ENCODE data around the gene BATF.
A peak's percentile ranks its signal among the peaks of the same experiment; 100 is the strongest.

BATF gene

DNA sequence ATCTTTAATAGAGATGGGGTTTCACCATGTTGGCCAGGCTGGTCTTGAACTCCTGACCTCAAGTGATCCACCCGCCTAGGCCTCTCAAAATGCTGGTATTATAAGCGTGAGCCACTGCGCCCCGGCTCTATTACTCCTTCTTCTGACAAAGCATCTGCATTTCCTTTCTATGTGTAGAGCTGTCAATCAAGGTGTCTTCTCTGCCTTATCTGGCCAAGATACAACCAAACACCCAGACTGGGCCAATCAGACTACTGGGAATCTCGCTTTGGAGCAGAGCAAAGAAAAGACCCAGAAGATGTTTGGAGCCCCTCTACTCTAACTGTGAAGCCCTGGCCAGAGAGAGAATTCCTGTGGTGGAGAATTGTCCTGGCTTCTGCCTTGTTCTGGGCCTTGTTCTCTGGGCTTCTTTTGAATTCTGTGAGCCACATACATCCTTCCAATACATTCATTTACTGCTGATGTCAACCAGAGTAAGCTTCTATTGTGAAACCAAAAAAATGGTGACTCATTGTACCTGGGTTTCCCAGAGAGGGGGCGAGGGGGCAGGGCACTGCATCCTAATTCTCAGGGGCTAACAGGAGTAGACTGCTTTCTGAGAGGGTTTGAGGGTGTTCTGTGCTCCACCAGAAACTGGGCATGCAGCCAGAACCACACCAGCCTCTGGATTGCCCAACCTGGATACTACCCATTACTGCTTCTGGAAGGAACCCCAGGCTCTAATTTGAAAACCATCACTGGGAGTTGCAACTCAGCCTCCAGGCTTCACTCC is 37.4 kb downstream of the BATF start:
- no peak for DNase-seq (ENCODE audit: low read depth)

DNA sequence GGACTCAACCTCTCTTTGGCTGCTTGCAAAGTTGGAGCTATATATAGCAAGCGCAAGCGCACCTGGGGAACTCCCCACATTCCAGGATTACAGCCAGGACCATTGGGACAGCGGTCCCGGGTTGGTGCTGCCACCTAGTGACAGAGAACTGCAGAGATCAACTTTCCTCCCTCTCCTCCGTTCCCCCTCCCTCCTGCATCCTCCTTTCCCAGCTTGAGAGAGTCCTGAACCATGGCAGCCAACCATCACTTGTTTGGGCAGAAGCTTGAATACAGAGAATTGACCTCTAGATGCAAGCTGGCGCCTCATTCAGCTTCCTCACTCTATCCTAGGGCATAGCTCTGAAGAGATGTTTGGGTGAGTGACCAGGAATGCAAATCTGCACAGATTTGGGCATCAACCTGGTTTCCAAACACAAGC is 38.8 kb downstream of the BATF start:
- DNase-seq (ENCODE audit: low read depth), result peak; percentile 35

DNA sequence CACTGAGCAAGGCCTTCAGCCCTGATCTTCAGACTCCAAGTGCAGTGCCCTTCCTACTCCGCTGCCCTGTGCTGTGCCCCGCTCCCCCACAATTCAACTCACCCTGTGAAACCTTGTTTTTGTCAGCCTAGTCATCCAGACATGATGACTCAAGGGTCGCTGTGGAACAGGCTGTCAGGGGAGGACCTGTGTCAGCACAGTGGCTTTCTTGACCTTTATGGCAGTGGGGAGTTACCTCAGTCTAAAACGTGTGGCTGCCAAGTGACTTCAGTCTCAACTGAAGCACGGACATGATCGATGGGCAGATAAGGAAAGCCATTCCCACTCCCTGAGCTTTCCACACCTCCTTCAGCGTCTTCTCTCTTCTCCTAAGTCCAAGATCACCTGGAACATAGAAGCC is 39.8 kb downstream of the BATF start:
- no peak for DNase-seq (ENCODE audit: low read depth)

DNA sequence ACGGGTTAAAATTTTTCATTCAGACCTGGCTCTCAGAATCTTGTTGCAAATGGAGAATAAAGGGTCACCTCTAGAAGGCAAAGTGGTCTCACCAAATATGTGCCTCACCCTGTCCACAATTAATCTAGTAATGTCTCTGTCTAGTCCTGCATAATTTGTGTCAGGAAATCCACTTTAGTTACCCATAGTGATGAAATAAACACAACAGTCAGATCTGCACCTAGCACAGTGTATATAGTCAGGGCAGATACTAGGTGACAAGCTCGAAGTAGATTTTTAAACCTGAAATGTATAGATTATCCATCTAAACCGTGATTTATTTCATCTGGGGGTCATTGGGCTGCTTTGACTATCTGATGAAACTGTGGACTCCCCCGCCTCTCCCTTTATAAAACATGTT is 40.2 kb downstream of the BATF start:
- DNase-seq (ENCODE audit: low read depth), result no peak

DNA sequence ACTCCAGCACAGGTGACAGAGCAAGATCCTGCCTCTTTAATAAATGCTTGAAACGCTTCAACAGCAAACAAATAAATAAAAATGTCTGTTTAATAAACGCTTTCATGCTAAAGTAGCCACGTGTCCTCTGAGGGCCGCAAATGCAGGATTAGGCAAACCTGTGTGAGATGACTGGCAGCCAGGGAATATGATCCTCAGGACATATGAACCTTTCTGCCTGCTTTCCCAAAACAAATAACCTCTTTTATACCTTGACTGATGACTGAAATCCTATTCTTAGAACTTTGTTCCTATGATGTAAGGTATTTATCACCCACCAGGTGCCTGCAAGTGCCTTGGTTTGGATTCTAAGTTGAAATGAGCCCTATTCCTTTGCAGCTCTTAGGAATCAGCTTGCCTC is 41.7 kb downstream of the BATF start:
- no peak for DNase-seq (ENCODE audit: low read depth)

DNA sequence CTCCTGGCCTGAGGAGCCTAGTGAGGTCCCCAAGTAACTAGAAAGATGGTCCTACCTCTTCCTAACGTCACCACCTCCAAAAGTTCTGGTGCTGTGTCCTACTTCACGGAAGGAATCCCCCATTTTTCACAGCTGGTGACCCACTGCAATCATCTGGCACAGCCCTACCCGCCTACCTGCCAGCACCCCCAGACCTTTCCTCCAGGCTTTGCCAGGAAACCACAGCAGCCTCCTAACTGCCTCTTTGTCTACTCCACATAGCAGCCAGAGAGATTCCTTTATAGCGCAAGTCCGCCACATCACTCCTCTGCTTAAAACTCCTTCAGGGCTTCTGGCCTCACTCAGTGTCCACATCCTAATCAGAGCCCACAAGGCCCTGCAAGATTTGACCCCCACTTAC is 42.8 kb downstream of the BATF start:
- DNase-seq (ENCODE audit: low read depth), result no peak

DNA sequence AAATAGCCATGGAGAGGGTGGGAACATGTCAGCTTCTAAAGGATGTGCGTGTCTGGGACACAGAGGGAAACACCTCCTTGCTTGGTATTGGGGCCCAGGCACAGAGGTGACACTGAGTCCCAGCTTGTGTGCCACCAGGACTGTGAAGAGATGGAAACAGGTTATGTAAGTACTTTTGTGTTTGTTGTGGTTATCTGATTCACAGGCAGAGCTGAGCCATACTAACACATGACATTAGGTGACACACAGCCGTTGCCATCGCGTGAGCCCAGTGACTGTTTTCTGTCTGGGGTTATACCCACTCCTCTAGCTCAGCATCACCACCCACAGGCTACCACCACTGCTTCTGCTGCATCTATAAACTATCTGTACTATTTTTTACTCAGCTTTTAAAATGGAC is 44.1 kb downstream of the BATF start:
- peak; percentile 55 for DNase-seq (ENCODE audit: low read depth)

DNA sequence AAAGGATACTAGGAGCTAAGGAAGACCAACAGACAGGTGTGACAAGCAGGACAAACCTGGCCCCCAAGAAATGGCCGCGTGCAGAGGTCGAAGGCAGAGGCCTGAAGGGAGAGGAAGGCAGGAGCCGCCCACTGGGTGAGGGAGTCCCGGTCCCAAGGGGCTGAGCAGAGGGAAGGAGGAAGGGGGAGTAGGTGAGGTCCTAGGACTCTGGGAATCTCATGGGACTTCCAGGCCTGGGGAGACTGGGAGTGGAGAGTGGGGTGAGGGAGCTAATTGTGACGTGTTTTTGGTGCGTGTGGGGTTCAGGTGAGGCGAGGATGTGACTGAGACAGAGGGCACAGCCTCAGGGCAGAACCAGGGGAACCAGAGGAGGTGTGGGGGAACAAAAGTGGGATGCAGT is 44.5 kb downstream of the BATF start:
- DNase-seq (ENCODE audit: low read depth), result no peak

DNA sequence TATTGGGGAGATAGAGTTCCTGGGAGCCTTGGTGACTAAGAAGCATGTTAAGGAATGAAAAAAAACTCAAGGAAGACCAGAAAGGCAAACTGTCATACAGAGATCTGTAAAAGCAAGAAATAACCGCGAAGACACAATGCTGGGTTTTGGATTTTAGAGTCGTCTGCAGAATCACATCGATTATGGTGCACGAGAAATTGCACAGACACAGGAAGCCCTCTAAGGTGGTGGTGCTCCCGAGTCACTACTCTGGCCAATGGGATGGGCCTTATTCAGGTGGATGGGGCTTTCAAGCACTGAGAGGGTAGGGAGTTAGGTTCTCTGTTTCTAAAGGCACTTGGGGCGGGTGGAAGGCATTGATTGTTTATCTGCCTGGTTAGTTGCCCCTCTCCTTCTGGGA is 45.9 kb downstream of the BATF start:
- DNase-seq (ENCODE audit: low read depth), result no peak

DNA sequence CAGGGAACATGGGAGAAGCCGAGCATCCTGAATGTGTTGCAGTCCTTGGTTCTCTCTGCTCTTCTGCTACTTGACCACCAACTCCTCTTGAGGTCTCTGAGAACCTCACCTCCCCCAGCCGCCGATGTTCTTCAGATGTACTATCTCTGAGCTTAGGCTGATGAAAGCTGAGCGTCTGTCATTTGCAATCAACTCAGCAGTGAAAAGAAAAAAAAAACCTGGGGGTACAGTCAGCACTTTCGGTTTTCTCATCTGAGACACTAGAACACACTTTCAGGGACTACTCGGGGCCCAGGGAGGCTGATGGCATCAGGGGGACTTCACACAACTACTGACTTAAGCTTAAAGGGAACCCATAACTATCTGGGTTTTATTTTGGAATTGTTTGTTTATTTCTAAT is 46.5 kb downstream of the BATF start:
- no peak for DNase-seq (ENCODE audit: low read depth)

DNA sequence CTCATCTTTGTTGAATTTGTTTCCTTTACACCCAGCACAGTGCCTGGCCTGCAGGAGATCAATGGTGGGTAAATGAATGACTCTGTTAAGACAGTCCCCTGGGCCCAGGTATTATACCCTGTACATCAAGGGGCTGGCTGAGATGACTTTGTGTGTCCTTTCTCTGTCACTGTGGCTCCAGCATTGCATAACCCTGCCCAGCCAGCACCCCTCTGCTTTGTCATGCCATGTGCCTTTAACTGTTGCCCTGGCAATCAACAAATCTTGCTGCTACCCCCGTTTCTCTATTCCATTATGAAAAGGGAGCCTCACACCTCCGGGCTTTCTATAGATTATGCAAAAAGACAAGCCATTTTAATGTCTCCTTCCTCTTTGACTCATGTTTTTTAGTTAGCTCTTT is 48.5 kb downstream of the BATF start:
- no peak for DNase-seq (ENCODE audit: low read depth)

DNA sequence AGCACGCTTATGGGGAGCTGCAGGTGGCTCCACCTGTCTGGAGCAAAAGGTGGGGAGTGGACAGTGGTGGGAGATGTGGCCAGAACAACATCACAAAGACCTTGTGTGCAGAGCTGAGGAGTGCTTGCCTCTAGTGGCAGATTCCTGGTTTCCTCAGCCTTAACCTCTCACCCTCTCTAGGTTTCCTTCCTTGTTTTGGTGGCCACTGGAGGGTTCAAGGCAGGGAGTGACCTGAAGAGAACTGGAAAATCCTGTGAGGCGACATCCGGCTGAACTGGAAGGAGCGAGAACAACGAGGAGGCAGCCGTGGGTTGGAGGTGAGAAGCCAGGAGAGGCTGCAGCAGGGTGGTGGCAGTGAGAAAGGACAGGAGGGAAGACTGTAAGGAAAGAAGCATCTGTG is 49.8 kb downstream of the BATF start:
- no peak for DNase-seq (ENCODE audit: low read depth)

DNA sequence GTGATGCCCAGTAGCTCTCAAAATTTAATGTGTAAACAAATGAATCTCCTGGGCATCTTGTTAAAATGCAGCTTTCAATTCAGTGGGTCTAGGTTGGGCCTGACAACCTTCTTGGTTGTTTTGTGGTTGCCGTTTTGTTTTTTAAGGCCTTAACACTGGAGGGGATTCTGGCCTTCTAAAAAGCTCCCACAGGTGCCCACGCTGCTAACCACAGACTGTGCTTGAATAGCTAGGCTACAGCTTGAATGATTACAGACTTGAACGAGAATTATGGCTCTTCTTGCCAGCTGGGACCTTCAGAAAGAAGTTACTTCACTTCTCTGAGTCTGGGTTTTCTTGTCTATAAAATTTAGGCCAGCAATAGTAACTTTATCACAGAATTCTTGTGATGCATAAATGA is 54.8 kb downstream of the BATF start:
- no peak for DNase-seq (ENCODE audit: low read depth)

DNA sequence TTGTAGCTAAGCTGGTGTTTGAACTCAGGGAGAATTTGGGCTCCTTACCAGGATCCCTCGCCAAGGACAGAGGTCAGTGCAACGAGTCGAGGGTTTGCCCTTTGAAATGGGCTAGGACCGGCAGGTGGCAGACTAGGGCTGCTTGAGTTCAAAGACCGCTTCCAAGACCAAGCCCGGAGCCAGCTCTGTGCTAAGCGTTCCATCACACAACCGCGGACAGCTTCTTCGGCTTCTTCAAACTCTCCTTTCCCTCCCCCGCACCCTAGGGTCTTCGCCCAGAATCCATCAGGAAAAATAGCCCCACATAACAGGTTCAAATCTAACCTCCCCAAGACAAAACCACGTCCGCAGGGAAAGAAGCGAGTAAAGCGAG is 55.4 kb downstream of the BATF start:
- peak; percentile 50 for DNase-seq (ENCODE audit: low read depth)

DNA sequence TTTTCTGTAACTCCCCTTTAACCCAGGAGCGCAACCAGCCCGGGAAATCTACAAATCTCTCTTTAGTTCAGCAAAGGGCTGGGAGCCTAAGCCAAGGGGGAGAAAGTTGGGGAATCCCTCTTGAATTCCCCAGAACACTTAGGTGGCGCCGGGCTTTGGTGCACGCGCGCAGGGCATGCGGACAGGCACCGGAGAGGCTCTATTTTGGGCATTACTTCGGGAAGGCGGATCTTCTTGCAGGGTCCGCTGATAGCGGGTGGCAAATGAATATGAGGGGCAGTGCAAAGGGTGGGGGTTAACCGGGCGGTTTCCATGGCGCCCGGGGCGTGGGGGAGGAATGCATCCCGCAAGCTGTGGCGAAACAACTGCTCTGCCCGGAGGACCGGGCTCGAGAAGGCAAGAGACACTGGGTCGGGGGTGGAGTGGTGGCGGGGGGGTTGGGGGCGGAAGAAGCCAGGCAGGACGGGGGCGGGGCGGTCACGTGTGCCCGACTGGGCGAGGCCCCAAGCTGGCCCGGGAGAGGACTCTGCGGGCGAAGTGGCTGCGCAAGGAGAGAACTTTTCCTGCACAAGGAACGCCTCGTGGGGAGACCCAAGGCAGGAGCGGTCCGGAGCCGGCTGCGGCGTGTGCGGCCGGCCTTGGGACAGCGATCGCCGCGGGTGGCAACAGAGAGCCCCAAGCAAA is 56.0 kb downstream of the BATF start, which contains the start of gene FLVCR2:
Gene FLVCR2, plus strand, starts transcription at position 519 of the 684 bp plus-strand sequence. CDS start 353 bp downstream, outside the sequence.
- DNase-seq (ENCODE audit: low read depth), result peak; percentile 37

DNA sequence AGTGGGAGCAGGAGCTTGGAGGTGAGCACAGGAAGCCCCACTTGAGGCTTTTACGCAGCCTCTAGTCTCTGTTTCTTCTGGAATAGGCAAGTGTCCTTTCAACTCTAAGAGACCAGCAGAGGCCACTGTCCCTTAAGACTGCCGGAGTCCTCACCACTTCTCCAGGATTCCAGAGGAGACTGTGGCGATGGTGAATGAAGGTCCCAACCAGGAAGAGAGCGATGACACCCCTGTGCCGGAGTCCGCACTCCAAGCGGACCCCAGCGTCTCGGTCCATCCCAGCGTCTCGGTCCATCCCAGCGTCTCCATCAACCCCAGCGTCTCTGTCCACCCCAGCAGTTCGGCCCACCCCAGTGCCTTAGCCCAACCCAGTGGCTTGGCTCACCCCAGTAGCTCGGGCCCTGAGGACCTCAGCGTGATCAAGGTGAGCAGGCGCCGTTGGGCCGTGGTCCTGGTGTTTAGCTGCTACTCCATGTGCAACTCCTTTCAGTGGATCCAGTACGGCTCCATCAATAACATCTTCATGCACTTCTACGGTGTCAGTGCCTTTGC is 56.6 kb downstream of the BATF start:
- no peak for DNase-seq (ENCODE audit: low read depth)

DNA sequence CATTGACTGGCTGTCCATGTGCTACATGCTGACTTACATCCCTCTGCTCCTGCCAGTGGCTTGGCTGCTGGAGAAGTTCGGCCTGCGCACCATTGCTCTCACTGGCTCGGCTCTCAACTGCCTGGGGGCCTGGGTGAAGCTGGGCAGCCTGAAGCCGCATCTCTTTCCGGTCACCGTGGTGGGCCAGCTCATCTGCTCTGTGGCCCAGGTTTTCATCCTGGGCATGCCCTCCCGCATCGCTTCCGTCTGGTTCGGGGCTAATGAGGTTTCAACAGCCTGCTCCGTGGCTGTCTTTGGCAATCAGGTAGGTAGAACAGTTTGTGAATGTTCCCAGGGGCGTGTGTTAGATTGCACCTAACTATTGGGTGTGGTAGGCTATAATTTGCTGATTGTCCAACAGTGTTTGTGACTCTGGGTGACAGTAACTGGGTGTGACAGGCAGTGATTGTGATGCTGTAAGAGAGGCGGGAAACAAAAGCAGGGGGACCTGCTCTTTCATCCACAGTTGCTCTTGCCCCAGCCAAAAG is 57.1 kb downstream of the BATF start:
- no peak for DNase-seq (ENCODE audit: low read depth)

DNA sequence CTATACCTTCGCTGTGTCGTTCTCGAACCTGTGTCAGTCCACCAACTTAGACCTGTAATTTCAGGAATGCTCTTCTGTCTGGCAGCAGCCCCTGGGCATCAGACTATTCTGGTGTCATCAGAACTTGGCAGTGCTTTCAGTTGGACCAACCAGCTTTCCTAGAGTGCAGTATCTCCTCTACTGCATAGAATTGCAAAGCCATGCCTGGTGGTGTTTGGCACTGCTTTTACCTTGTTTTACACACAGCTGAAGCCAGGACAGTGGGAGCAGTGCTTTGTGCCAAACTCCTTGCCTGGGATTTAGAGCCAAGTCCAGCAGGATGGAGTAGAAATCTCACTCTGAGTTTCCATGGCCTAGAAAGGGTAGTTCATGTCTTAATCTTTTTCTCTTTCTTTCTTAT is 57.6 kb downstream of the BATF start:
- no peak for DNase-seq (ENCODE audit: low read depth)

DNA sequence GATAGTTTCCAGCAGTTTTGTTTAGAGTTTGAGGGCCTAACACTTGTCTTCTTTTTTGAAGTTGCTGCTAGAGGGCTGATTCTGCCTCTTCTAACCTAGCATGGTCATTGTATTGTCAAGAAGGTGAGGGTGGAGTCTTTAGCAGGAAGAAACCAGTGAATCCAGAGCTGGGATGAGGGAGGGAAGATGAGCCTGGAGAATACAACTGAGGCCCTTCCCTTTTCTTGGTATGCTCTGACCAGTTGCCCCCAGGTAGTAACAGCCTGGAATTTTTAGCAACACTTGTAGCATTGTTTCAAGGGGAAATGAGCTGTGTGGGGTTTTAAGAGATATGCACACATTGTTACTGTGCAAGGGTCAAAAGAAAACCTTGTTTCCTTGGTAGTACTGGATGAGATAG is 65.1 kb downstream of the BATF start:
- DNase-seq (ENCODE audit: low read depth), result no peak

DNA sequence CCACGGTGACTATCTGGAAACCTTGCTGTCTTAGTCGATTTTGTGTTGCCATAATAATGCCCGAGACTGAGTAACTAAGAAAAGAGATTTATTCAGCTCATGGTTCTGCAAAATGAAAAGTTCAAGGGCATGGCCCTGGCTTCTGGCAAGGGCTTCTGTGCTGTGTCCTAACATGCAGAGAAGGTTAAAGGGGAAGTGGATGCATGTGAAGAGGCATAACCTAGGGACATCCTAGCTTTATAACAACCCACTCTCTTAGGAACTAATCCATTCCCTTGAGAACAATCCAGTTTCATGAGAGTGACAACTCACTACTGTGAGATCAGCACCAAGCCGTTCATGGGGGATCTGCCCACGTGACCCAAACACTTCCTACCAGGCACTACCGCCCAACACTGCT is 67.7 kb downstream of the BATF start:
- no peak for DNase-seq (ENCODE audit: low read depth)

DNA sequence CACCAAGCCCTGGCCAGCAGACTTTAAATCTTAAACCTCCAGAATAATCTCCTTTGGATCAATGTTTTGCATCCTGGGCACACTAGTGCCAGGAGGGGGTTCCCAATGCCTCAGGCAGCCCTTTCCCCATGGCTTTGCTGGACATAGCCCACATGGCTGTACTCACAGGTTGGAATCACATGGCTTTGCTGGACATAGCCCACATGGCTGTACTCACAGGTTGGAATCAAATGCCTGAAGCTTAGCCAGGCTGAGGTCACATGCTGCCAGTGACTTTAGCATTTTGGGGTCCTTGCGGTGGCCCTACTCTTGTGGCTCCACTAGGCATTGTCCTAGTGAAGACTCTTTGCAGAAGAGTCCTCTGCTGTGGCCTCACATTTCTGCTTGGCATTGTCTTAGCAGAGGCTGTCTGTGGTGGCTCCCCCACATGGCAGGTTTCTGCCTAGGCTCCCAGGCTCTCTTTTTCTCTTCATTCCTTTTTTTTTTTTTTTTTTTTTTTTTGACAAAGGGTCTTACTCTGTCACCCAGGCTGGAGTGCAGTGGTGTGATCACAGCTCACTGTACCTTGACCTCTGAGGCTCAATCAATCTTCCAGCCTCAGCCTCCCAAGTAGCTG is 69.2 kb downstream of the BATF start:
- DNase-seq (ENCODE audit: low read depth), result no peak

DNA sequence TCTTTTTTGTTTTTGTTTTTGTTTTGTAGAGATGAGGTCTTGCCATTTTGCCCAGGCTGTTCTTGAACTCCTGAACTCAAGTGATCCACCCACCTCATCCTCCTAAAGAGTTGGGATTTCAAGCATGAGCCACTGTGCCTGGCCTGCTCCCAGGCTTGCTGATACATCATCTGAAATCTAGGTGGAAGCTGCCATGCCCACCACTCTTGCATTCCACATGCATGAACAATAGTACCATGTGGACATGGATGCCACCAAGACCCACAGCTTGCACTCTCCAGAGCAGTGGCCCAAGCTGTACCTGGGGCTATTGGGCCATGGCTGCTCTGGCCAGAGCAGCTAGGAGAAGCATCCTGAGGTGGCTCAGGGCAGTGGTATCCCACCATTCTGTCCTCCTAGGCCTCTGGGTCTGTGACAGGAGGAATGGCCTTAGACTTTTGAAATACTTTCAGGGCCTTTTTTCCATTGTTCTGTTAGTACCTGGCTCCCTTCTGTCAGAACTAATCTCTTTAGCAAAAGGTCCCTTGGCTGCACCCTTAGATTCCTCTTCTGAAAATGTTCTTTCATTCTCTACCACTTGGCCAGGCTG is 69.8 kb downstream of the BATF start:
- DNase-seq (ENCODE audit: low read depth), result no peak

All from T follicular helper cell (primary cell).